ENCODE data around the gene GALNT10. TPM values are rescaled to one million over a fixed set of nuclear protein-coding genes. Genes with fewer than 3 reads are reported as not detected.

The GALNT10 gene
- total and polyA plus RNA-seq, 8 donors: 5.3 to 76.4 (median 27.4) TPM

GRCh38 chr5:154461531-154461930 is 271.0 kb downstream of the GALNT10 start:
- H3K27ac ChIP-seq: no peak overlapping the region
- peak in 1 of 2 donors; percentile 23 for DNase-seq
- H3K4me3 ChIP-seq: no peak overlapping the region
- H3K27me3 ChIP-seq: no peaks in the 10 kb centered on the region
- peaks cover 3 to 63% (median 40%) of the 10 kb centered on the region in 4 donors for H3K36me3 ChIP-seq
- intact Hi-C loops (cut with DNase I; ENCODE audit: low total_unique reads): loop anchor here (10.0 kb wide), 1 partner anchor 143 kb away; no protein-coding TSS in a partner anchor
- no peaks in the 10 kb centered on the region for H3K4me1 ChIP-seq
- no peaks in the 10 kb centered on the region for H3K9me3 ChIP-seq
- TF ChIP-seq EP300 (IDR thresholded peaks at IDR 0.05): no peak
- TF ChIP-seq CTCF (IDR thresholded peaks at IDR 0.05): no peak
- no peak for TF ChIP-seq POLR2AphosphoS5 (IDR thresholded peaks at IDR 0.05)
- no peak for TF ChIP-seq POLR2A (IDR thresholded peaks at IDR 0.05)
- WGBS, 5 donors: 56 to 76% (median 70%) methylated on average over 6 of the region's 6 CpGs

- Histone ChIP-seq H3K4me1 (no peaks in the 10 kb centered on the region), H3K4me3 (no peak overlapping the region), H3K27ac (no peak overlapping the region), H3K36me3 (peaks cover 0 to 33% (median 11%) of the 10 kb centered on the region in 4 donors), H3K9me3 (no peaks in the 10 kb centered on the region), H3K27me3 (peaks cover 6 to 16% (median 10%) of the 10 kb centered on the region in 3 donors)
- no peak for DNase-seq
- intact Hi-C loops (cut with DNase I; ENCODE audit: low total_unique reads): loop anchor here (10.0 kb wide), 1 partner anchor 140 kb away; no protein-coding TSS in a partner anchor
- TF ChIP-seq POLR2A (IDR thresholded peaks at IDR 0.05) (no peak), CTCF (IDR thresholded peaks at IDR 0.05) (no peak), POLR2AphosphoS5 (IDR thresholded peaks at IDR 0.05) (no peak), EP300 (IDR thresholded peaks at IDR 0.05) (no peak)
- WGBS, 5 donors: 28 to 50% (median 42%) methylated on average over 1 of the region's 1 CpG
These were observed 273.9 kb downstream of the GALNT10 start for GRCh38 chr5:154464438-154464837.

- 47 to 70% (median 62%) methylated on average over 6 of the region's 6 CpGs for WGBS, 5 donors
- Histone ChIP-seq H3K36me3 (peaks cover 0 to 30% (median 9%) of the 10 kb centered on the region in 4 donors), H3K4me3 (no peak overlapping the region), H3K4me1 (no peaks in the 10 kb centered on the region), H3K9me3 (no peaks in the 10 kb centered on the region), H3K27me3 (peaks cover 10 to 24% (median 10%) of the 10 kb centered on the region in 3 donors), H3K27ac (no peak overlapping the region)
- TF ChIP-seq EP300 (IDR thresholded peaks at IDR 0.05) (no peak), POLR2A (IDR thresholded peaks at IDR 0.05) (no peak), POLR2AphosphoS5 (IDR thresholded peaks at IDR 0.05) (no peak), CTCF (IDR thresholded peaks at IDR 0.05) (no peak)
- DNase-seq: no peak
- intact Hi-C loops (cut with DNase I; ENCODE audit: low total_unique reads): loop anchor here (10.0 kb wide), 1 partner anchor 140 kb away; no protein-coding TSS in a partner anchor
These were observed 274.6 kb downstream of the GALNT10 start for GRCh38 chr5:154465169-154465568.

GRCh38 chr5:154466147-154466546 is 275.6 kb downstream of the GALNT10 start:
- intact Hi-C loops (cut with DNase I; ENCODE audit: low total_unique reads): loop anchor here (10.0 kb wide), 1 partner anchor 139 kb away; no protein-coding TSS in a partner anchor
- WGBS, 5 donors: 61 to 69% (median 65%) methylated on average over 5 of the region's 5 CpGs

GRCh38 chr5:154466671-154467070 is 276.1 kb downstream of the GALNT10 start:
- peaks cover 0 to 16% (median 2%) of the 10 kb centered on the region in 4 donors for H3K36me3 ChIP-seq
- no peak overlapping the region for H3K4me3 ChIP-seq
- no peaks in the 10 kb centered on the region for H3K9me3 ChIP-seq
- WGBS, 5 donors: 64 to 85% (median 78%) methylated on average over 4 to 5 of the region's 5 CpGs
- H3K27ac ChIP-seq: no peak overlapping the region
- H3K27me3 ChIP-seq: peaks cover 10 to 39% (median 22%) of the 10 kb centered on the region in 3 donors
- no peak for DNase-seq
- H3K4me1 ChIP-seq: no peaks in the 10 kb centered on the region
- TF ChIP-seq CTCF (IDR thresholded peaks at IDR 0.05) (no peak), EP300 (IDR thresholded peaks at IDR 0.05) (no peak), POLR2A (IDR thresholded peaks at IDR 0.05) (no peak), POLR2AphosphoS5 (IDR thresholded peaks at IDR 0.05) (no peak)
- intact Hi-C loops (cut with DNase I; ENCODE audit: low total_unique reads): loop anchor here (10.0 kb wide), 1 partner anchor 138 kb away; no protein-coding TSS in a partner anchor

More at GRCh38 chr5:154466147-154466546, 275.6 kb downstream of the GALNT10 start:
- DNase-seq: no peak
- Histone ChIP-seq H3K4me3 (no peak overlapping the region), H3K27ac (no peak overlapping the region), H3K27me3 (peaks cover 10 to 33% (median 17%) of the 10 kb centered on the region in 3 donors), H3K4me1 (no peaks in the 10 kb centered on the region), H3K36me3 (peaks cover 0 to 21% (median 5%) of the 10 kb centered on the region in 4 donors), H3K9me3 (no peaks in the 10 kb centered on the region)
- no peak for TF ChIP-seq POLR2AphosphoS5 (IDR thresholded peaks at IDR 0.05)
- TF ChIP-seq EP300 (IDR thresholded peaks at IDR 0.05): no peak

Measured in stomach (tissue), 9 donors.